Tibial nerve (tissue), 4 donors: ENCODE data around the gene CACNA1E. TPM values are rescaled to one million over a fixed set of nuclear protein-coding genes. Genes with fewer than 3 reads are reported as not detected.
A peak's percentile ranks its signal among the peaks of the same experiment; 100 is the strongest.

Experiments
- DNase-seq, 2 donors: peaks; one replicate each; pipeline ENCODE4 v3.0.0-alpha.2; 2019; ENCODE audit warnings: low spot score in 2 of 2
- H3K27ac ChIP-seq, 4 donors: fragments of 200-600 bp; sonication (generic) in 3 of 4; one replicate each; pipeline ENCODE4 v1.5.1; 2017 to 2019; ENCODE audit warnings: mild to moderate bottlenecking in 1 of 4
- H3K27me3 ChIP-seq, 2 donors: fragments of 200-600 bp; sonication (generic) in 1 of 2; one replicate each; pipeline versions ENCODE4 v1.5.1 to v1.6.0; 2017 to 2019
- H3K36me3 ChIP-seq, 3 donors: fragments of 200-600 bp; sonication (generic); one replicate each; pipeline ENCODE4 v1.5.1; 2018 to 2019
- H3K4me1 ChIP-seq, 4 donors: fragments of 200-600 bp; sonication (generic) in 3 of 4; one replicate each; pipeline ENCODE4 v1.5.1; 2017 to 2019
- H3K4me3 ChIP-seq, 4 donors: fragments of 200-600 bp; sonication (generic) in 3 of 4; one replicate each; pipeline ENCODE4 v1.5.1; 2017 to 2019; ENCODE audit warnings: mild to moderate bottlenecking in 1 of 4, moderate library complexity in 1 of 4
- H3K9me3 ChIP-seq, 4 donors: fragments of 200-600 bp; sonication (generic) in 3 of 4; one replicate each; pipeline ENCODE4 v1.5.1; 2017 to 2019
- EP300 ChIP-seq, 2 donors: sonication (generic); formaldehyde crosslinking; IDR thresholded peaks; one replicate each; pipeline ENCODE4 v1.6.1; 2017; ENCODE audit warnings: antibody characterized with exemption in 2 of 2, mild to moderate bottlenecking in 1 of 2
- POLR2A ChIP-seq, 2 donors: fragments of 450-650 bp; IDR thresholded peaks; one replicate each; pipeline ENCODE4 v1.6.1; 2017; ENCODE audit warnings: antibody characterized with exemption in 2 of 2, mild to moderate bottlenecking in 2 of 2, moderate library complexity in 2 of 2
- WGBS, 2 donors: methylation state at CpG; one replicate each; pipeline ENCODE4 v1.1.5; 2018; 5-methylcytosine and 5-hydroxymethylcytosine counted together
- total RNA-seq, 4 donors: library from RNA; depleted of rRNA; stranded (reverse); fragments of >200 nt; gene quantifications; one replicate each; pipeline ENCODE4 v1.1.0, GENCODE V29; 2016
- TF ChIP-seq, protein P1 (sequence below), 5 experiments: fragments of 200-600 bp in 3 of 5; fragments of 450-650 bp in 2 of 5; sonication (generic) in 3 of 5; IDR thresholded peaks; one replicate each; pipeline ENCODE4 v1.5.1; 2016 to 2019; ENCODE audit warnings: antibody characterized with exemption in 5 of 5, mild to moderate bottlenecking in 3 of 5, moderate library complexity in 2 of 5

The CACNA1E gene
- total RNA-seq, 4 donors from 2014 or later, result not detected

DNA sequence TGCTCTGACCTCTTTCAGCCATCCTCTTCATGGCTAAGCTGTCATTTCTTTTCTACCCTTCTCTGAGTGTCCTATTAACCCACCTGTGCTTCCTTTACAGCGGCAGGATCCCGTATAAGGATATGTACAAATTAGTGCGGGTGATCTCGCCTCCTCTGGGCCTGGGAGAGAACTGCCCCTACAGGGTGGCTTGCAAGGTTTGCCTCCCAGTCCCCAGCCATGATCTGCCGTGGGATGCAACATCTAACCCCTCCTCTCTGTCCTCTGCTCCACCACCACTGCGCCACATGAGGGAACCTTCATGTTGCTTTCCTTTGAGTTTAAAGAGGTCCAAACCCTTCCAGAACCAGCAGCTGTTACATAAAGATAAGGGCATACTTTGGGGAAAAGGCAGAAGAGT, 296.0 kb downstream of the CACNA1E start:
- Histone ChIP-seq H3K27me3 (no peaks in the 10 kb centered on the region), H3K4me1 (no peaks in the 10 kb centered on the region), H3K27ac (no peak overlapping the region), H3K4me3 (no peak overlapping the region), H3K36me3 (no peaks in the 10 kb centered on the region), H3K9me3 (no peaks in the 10 kb centered on the region)
- 76 to 82% methylated on average over 6 of the region's 6 CpGs for WGBS, 2 donors
- TF ChIP-seq EP300 (IDR thresholded peaks at IDR 0.05) (no peak), POLR2A (IDR thresholded peaks at IDR 0.05) (no peak)
- TF ChIP-seq, protein P1, sequence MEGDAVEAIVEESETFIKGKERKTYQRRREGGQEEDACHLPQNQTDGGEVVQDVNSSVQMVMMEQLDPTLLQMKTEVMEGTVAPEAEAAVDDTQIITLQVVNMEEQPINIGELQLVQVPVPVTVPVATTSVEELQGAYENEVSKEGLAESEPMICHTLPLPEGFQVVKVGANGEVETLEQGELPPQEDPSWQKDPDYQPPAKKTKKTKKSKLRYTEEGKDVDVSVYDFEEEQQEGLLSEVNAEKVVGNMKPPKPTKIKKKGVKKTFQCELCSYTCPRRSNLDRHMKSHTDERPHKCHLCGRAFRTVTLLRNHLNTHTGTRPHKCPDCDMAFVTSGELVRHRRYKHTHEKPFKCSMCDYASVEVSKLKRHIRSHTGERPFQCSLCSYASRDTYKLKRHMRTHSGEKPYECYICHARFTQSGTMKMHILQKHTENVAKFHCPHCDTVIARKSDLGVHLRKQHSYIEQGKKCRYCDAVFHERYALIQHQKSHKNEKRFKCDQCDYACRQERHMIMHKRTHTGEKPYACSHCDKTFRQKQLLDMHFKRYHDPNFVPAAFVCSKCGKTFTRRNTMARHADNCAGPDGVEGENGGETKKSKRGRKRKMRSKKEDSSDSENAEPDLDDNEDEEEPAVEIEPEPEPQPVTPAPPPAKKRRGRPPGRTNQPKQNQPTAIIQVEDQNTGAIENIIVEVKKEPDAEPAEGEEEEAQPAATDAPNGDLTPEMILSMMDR (IDR thresholded peaks at IDR 0.05), result no peak
- DNase-seq, result no peak

DNA sequence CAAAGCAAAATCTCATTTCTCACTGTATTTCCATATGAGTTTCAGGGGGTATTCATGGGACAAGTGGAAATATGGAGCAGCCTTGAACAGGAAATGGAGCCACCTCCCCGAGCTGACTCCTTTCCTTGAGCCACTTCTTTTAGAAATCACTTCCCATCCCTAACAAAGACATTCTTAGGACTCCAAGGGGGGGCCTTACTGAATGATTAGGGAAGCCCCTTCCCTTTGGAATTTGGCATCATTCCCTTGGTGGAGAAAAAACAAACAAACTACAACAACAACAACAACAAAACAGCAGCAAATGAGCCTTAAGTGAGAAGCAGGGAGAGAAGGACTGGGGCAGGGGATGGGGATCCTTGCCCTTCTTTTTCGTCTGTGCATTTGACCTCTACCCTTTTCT, 299.9 kb downstream of the CACNA1E start:
- no peak for TF ChIP-seq EP300 (IDR thresholded peaks at IDR 0.05)
- TF ChIP-seq POLR2A (IDR thresholded peaks at IDR 0.05), result no peak
- TF ChIP-seq, protein P1 (IDR thresholded peaks at IDR 0.05), result no peak
- Histone ChIP-seq H3K27ac (no peak overlapping the region), H3K36me3 (no peaks in the 10 kb centered on the region), H3K4me3 (no peak overlapping the region), H3K4me1 (no peaks in the 10 kb centered on the region), H3K27me3 (no peaks in the 10 kb centered on the region), H3K9me3 (no peaks in the 10 kb centered on the region)
- WGBS, 2 donors, result 31 to 40% methylated on average over 2 of the region's 2 CpGs
- DNase-seq, result no peak

DNA sequence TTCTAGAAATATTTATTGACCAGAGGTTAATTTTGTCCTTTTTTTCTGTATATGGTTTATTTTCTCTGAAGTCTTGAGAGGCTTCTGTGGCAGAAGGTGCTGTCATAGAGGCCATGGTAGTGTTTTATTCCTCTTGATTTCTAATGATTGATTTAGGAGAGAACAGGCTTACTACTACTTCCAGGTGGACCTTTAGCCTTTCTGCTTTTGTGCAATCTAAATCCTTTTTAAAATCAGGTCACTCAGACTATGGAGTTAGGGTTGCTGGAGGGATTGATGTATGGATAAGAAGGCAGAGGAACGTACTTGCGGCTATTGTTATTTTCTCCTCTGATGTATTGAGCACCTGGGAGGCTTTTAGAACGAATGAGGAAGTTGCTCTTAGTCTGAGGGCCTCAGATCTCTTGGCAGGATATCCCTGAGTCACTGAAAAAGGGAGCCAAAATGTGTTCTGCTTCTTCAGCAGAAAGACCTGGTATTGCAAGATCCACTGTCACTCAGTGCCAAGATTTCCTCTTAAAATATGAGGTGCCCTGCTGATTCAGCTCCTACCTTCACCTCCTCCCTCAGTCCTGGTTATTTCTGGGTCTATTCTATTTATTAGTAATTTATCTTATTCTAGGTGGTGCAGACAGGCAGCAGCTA, 300.8 kb downstream of the CACNA1E start:
- H3K4me3 ChIP-seq, result no peak overlapping the region
- H3K4me1 ChIP-seq, result no peaks in the 10 kb centered on the region
- H3K9me3 ChIP-seq, result no peaks in the 10 kb centered on the region
- H3K27me3 ChIP-seq, result no peaks in the 10 kb centered on the region
- DNase-seq, result no peak
- H3K36me3 ChIP-seq, result no peaks in the 10 kb centered on the region
- 67 to 78% methylated on average over 3 of the region's 3 CpGs for WGBS, 2 donors
- TF ChIP-seq, protein P1 (IDR thresholded peaks at IDR 0.05), result no peak
- TF ChIP-seq EP300 (IDR thresholded peaks at IDR 0.05) (no peak), POLR2A (IDR thresholded peaks at IDR 0.05) (no peak)
- H3K27ac ChIP-seq, result no peak overlapping the region

DNA sequence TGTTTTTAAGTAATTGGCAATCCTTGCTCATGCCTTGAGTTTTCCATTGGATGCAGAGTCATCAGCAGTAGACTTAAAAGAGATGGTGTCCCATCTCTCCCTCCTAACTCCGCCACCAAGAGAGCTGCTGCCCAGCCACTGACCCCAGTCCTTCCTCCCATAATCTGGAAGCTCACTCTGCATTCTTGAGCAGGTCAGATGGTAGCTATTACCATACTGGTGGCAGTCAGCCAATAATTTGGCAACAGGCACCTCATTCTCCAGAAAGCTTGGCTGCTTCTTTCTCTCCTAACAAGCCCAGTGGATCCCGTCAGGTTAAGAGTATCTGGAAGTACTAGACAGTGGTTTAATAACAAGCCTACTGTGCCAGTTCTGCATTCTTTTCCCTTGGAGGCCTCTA, 306.1 kb downstream of the CACNA1E start:
- Histone ChIP-seq H3K4me3 (no peak overlapping the region), H3K27ac (no peak overlapping the region), H3K36me3 (no peaks in the 10 kb centered on the region), H3K9me3 (no peaks in the 10 kb centered on the region), H3K27me3 (no peaks in the 10 kb centered on the region), H3K4me1 (no peaks in the 10 kb centered on the region)
- WGBS, 2 donors, result 47 to 48% methylated on average over 2 of the region's 2 CpGs
- TF ChIP-seq EP300 (IDR thresholded peaks at IDR 0.05) (no peak), POLR2A (IDR thresholded peaks at IDR 0.05) (no peak)
- TF ChIP-seq, protein P1 (IDR thresholded peaks at IDR 0.05), result no peak
- DNase-seq, result peak in 1 of 2 donors; percentile 43

DNA sequence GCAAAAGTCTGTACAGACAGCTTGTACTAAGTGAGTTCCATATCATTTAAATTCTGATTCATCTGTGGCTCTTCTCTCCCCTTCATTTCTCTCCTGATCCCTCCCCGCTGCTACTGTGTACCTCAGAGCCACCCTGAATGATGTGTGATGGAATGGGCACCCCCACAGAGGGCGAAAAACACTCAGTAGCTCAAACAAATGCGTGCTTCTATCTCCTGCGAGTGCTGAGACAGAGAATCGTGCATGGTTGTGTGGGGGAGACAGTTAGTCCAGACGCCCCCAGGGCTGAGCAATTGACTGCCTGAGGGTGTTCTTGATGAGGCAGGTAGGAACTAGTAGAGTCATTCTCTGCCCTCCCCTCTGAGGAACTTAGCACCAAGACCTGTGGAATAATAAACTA, 308.4 kb downstream of the CACNA1E start:
- Histone ChIP-seq H3K27me3 (no peaks in the 10 kb centered on the region), H3K9me3 (peaks cover 0 to 9% (median 0%) of the 10 kb centered on the region in 4 donors), H3K36me3 (no peaks in the 10 kb centered on the region), H3K4me1 (no peaks in the 10 kb centered on the region), H3K27ac (no peak overlapping the region), H3K4me3 (no peak overlapping the region)
- DNase-seq, result no peak
- WGBS, 2 donors, result 62 to 64% methylated on average over 6 of the region's 6 CpGs
- TF ChIP-seq POLR2A (IDR thresholded peaks at IDR 0.05) (no peak), EP300 (IDR thresholded peaks at IDR 0.05) (no peak)
- TF ChIP-seq, protein P1 (IDR thresholded peaks at IDR 0.05), result no peak
